Anterior cingulate cortex (tissue), 58 donors: ENCODE measurements around the gene MMP8.

Experiments
- DNase-seq, 58 donors: peaks; one replicate each; lab custom pipeline; 2025; lab: John Stamatoyannopoulos, UW

The MMP8 gene

DNA sequence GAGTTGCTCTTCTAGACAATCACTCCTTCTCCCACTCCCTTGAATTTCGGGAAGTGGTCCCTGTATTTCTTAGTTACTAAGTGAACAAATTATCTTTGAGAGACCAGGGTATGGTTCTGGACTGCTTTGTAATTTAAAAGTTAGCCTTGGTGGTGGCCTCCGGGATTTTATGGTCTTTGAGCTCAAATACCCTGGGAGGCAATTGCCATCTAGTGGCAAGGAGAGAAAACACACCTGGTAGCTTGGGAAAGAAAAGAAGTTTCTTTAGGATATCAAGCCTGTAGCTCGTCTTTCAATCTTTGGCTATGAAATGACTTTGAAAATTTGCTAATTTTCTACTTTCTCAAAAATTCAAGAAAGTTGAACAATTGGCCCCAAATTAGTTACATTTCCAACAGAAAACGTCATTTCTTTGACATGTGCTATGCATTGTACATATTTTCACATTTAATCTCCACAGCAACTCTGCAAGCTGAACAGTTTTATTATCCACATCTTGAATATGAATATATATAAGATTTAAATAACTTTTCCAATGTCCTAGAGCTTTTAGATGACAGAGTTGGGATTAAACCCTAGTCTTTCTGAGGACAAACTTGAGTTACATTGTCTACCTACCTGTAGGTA, 58.3 kb downstream of the MMP8 start:
- peak in 9 of 58 donors; percentile 0 to 31 (median 1) for DNase-seq

DNA sequence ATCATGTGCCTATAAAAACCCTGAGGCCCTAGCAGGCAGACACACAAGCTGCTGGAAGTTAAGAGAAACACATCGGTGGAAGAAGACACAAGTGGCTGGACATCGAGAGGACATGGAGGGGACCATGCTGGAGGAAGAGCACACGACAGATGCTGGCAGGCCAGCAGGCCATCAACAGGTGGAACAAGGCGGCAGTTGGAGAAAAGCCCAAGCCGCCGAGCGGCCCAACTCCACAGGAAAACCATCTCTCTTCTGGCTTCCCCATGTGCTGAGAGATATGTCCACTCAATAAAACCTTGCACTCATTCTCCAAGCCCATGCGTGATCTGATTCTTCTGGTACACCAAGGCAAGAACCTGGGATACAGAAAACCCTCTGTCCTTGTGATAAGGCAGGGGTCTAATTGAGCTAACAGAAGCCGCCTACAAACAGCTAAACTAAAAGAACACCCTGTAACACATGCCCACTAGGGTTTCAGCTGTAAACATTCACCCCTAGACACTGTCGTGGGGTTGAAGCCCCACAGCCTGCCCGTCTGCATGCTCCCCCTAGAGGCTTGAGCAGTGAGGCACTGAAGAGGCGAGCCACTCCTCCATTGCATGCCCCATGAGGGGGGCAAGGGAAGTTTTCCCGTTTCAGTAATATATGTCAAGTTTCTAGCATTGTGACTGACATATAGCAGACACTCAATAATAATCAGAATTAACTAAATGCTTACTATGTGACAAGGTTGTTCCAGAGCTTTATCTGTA, 60.6 kb downstream of the MMP8 start:
- no peak for DNase-seq

DNA sequence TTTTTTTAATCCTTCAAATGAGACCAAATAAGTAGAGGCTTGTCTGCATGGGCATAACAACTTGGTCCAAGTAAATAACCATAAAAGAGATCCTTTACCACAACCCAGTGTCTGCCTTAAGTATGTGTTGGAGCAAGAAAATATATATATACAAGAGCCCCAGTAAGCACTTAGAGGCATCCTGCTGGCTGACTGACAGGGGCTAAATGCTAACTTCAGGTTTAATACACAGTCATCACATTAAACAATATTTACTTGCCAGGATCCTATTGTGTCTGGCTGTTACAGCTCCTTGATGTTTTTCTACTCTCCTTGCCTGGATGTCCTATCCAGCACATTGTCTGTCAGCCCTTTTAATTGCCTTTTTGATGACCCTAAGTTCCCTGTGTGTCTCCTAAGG, 62.1 kb downstream of the MMP8 start:
- no peak for DNase-seq
